ENCODE results near the gene NUP160.
"Not testable (repeated sequence)": the region's sequence is repeated elsewhere in the genome, so short reads cannot be mapped to it uniquely, and the experiment has no call there.

GRCh38 chr11:47790017-47790416, 58.1 kb downstream of the NUP160 start:
- TF ChIP-seq POLR2A, POLR2AphosphoS5 (IDR thresholded peaks at IDR 0.05; ENCODE audit: low read depth, low read length): not testable (repeated sequence)

Data from GM12892 (cell line).